ENCODE results near the gene HID1. TPM values are rescaled to one million over a fixed set of nuclear protein-coding genes. Genes with fewer than 3 reads are reported as not detected.

Gene HID1
- polyA plus RNA-seq, 1 donor from 2014 or later: 26.6 TPM

DNA sequence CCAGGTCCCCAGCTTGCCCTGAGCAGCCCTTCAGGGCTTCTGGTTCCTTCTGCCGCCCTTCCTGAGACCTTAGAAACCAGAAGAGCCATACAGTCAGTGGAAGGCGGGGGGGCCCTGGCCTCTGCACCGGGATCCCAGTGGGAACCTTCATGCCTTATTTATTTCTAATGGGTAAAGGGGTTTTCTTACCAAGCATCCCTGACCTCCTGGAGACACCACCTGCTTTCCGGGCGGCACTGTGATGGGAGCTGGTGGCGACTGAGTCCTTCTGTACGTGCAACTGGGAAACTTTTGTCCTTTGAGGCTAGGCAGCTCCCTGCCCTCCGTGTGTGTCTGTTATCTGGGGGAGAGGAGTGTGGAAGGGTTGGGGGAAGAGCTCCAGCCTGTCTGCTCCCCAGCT lies 32.7 kb upstream of the HID1 start:
- H3F3A ChIP-seq (ENCODE audit: insufficient read depth, low read length, poor library complexity, severe bottlenecking): no peaks in the 10 kb centered on the region
- no peak overlapping the region for H2AFZ ChIP-seq (ENCODE audit: low read depth, low read length)
- no peak overlapping the region for H3K27ac ChIP-seq (ENCODE audit: low read length)
- H4K20me1 ChIP-seq (ENCODE audit: insufficient read depth): no peaks in the 10 kb centered on the region
- H3K79me2 ChIP-seq (replicated peaks; ENCODE audit: insufficient read depth, low read length): no peaks in the 10 kb centered on the region
- no peaks in the 10 kb centered on the region for H3K9me3 ChIP-seq (ENCODE audit: low read length)
- TF ChIP-seq MXI1 (conservative IDR thresholded peaks at IDR 0.05; ENCODE audit: poor library complexity, severe bottlenecking): no peak
- TF ChIP-seq, protein P1, sequence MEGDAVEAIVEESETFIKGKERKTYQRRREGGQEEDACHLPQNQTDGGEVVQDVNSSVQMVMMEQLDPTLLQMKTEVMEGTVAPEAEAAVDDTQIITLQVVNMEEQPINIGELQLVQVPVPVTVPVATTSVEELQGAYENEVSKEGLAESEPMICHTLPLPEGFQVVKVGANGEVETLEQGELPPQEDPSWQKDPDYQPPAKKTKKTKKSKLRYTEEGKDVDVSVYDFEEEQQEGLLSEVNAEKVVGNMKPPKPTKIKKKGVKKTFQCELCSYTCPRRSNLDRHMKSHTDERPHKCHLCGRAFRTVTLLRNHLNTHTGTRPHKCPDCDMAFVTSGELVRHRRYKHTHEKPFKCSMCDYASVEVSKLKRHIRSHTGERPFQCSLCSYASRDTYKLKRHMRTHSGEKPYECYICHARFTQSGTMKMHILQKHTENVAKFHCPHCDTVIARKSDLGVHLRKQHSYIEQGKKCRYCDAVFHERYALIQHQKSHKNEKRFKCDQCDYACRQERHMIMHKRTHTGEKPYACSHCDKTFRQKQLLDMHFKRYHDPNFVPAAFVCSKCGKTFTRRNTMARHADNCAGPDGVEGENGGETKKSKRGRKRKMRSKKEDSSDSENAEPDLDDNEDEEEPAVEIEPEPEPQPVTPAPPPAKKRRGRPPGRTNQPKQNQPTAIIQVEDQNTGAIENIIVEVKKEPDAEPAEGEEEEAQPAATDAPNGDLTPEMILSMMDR (IDR thresholded peaks at IDR 0.05; ENCODE audit: poor library complexity, severe bottlenecking): no peak
- TF ChIP-seq, protein P2, sequence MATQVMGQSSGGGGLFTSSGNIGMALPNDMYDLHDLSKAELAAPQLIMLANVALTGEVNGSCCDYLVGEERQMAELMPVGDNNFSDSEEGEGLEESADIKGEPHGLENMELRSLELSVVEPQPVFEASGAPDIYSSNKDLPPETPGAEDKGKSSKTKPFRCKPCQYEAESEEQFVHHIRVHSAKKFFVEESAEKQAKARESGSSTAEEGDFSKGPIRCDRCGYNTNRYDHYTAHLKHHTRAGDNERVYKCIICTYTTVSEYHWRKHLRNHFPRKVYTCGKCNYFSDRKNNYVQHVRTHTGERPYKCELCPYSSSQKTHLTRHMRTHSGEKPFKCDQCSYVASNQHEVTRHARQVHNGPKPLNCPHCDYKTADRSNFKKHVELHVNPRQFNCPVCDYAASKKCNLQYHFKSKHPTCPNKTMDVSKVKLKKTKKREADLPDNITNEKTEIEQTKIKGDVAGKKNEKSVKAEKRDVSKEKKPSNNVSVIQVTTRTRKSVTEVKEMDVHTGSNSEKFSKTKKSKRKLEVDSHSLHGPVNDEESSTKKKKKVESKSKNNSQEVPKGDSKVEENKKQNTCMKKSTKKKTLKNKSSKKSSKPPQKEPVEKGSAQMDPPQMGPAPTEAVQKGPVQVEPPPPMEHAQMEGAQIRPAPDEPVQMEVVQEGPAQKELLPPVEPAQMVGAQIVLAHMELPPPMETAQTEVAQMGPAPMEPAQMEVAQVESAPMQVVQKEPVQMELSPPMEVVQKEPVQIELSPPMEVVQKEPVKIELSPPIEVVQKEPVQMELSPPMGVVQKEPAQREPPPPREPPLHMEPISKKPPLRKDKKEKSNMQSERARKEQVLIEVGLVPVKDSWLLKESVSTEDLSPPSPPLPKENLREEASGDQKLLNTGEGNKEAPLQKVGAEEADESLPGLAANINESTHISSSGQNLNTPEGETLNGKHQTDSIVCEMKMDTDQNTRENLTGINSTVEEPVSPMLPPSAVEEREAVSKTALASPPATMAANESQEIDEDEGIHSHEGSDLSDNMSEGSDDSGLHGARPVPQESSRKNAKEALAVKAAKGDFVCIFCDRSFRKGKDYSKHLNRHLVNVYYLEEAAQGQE (IDR thresholded peaks at IDR 0.05; ENCODE audit: borderline replicate concordance): no peak
- TF ChIP-seq SMC3 (conservative IDR thresholded peaks at IDR 0.05; ENCODE audit: poor library complexity): no peak
- TF ChIP-seq TAF1 (IDR thresholded peaks at IDR 0.05; ENCODE audit: low read depth): no peak
- TF ChIP-seq POLR2AphosphoS5 (IDR thresholded peaks at IDR 0.05): no peak
- TF ChIP-seq EP300 (conservative IDR thresholded peaks at IDR 0.05; ENCODE audit: poor library complexity, severe bottlenecking): no peak
- TF ChIP-seq EZH2 (IDR thresholded peaks at IDR 0.05; ENCODE audit: borderline replicate concordance, insufficient read depth, low read length, poor library complexity, severe bottlenecking): no peak
- H3K4me2 ChIP-seq (ENCODE audit: low read length): no peak overlapping the region
- H3K9ac ChIP-seq (ENCODE audit: low read length): no peak overlapping the region
- no peaks in the 10 kb centered on the region for H3K27me3 ChIP-seq (ENCODE audit: insufficient read depth, low read depth, low read length)
- no peak overlapping the region for H3K4me3 ChIP-seq (ENCODE audit: low read length)
- no peaks in the 10 kb centered on the region for H3K36me3 ChIP-seq (ENCODE audit: insufficient read depth, low read length)
- H3K9me2 ChIP-seq (ENCODE audit: insufficient read depth, low read length): no peaks in the 10 kb centered on the region

DNA sequence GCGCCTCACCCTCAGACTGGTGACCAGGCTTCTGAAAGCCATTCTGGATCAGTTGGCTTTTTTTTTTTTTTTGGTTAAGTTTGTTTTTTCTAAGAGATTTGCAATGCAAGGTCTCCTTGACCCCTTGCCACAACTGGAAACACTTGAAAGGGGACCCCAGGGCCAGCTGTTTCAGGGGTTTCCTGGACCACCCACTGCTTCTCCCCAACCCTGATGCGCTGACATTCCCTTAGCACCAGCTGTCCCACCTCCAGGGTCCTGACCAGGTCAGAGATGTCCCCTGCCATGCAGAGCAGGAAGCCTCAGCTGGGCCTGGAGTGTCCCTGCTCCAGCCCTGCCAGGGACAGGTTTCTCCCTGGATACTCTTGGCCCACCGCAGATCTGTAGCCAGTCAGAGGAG lies 31.8 kb upstream of the HID1 start:
- Histone ChIP-seq H2AFZ (ENCODE audit: low read depth, low read length) (no peak overlapping the region), H3K27ac (ENCODE audit: low read length) (no peak overlapping the region), H3K79me2 (replicated peaks; ENCODE audit: insufficient read depth, low read length) (no peaks in the 10 kb centered on the region), H3K9me2 (ENCODE audit: insufficient read depth, low read length) (no peaks in the 10 kb centered on the region), H3K27me3 (ENCODE audit: insufficient read depth, low read depth, low read length) (no peaks in the 10 kb centered on the region), H3K9ac (ENCODE audit: low read length) (no peak overlapping the region), H3K4me3 (ENCODE audit: low read length) (no peak overlapping the region), H3K4me2 (ENCODE audit: low read length) (no peak overlapping the region), H3F3A (ENCODE audit: insufficient read depth, low read length, poor library complexity, severe bottlenecking) (no peaks in the 10 kb centered on the region), H3K9me3 (ENCODE audit: low read length) (no peaks in the 10 kb centered on the region), H4K20me1 (ENCODE audit: insufficient read depth) (no peaks in the 10 kb centered on the region), H3K36me3 (ENCODE audit: insufficient read depth, low read length) (no peaks in the 10 kb centered on the region)
- TF ChIP-seq, protein P2 (IDR thresholded peaks at IDR 0.05; ENCODE audit: borderline replicate concordance): no peak
- TF ChIP-seq TAF1 (IDR thresholded peaks at IDR 0.05; ENCODE audit: low read depth): no peak
- TF ChIP-seq MXI1 (conservative IDR thresholded peaks at IDR 0.05; ENCODE audit: poor library complexity, severe bottlenecking): no peak
- no peak for TF ChIP-seq EZH2 (IDR thresholded peaks at IDR 0.05; ENCODE audit: borderline replicate concordance, insufficient read depth, low read length, poor library complexity, severe bottlenecking)
- TF ChIP-seq, protein P1 (IDR thresholded peaks at IDR 0.05; ENCODE audit: poor library complexity, severe bottlenecking): no peak
- no peak for TF ChIP-seq SMC3 (conservative IDR thresholded peaks at IDR 0.05; ENCODE audit: poor library complexity)
- TF ChIP-seq RAD21 (conservative IDR thresholded peaks at IDR 0.05): no peak
- TF ChIP-seq EP300 (conservative IDR thresholded peaks at IDR 0.05; ENCODE audit: poor library complexity, severe bottlenecking): no peak
- no peak for TF ChIP-seq POLR2AphosphoS5 (IDR thresholded peaks at IDR 0.05)

Data from neural cell (in vitro differentiated cells).